AG20443 (cell line): ENCODE results near the gene RNF227.
"Not testable (repeated sequence)": the region's sequence is repeated elsewhere in the genome, so short reads cannot be mapped to it uniquely, and the experiment has no call there.

Source experiments
- DNase-seq: peaks from one replicate; pipeline ENCODE4 v3.0.0; 2012; ENCODE audit warnings: low spot score, mixed read lengths

RNF227 gene

GRCh38 chr17:7864384-7864783 lies 51.7 kb downstream of the RNF227 start:
- not testable (repeated sequence) for DNase-seq
